ENCODE results near the gene RAB40C.

GRCh38 chr16:559411-560203 lies 30.3 kb upstream of the RAB40C start:
- no peak for TF ChIP-seq CTCF (conservative IDR thresholded peaks at IDR 0.05; ENCODE audit: low read length)
- no peak for TF ChIP-seq EZH2phosphoT487 (IDR thresholded peaks at IDR 0.05; ENCODE audit: borderline replicate concordance)

Measured in Loucy (cell line).